ENCODE data around the gene COBLL1. TPM values are rescaled to one million over a fixed set of nuclear protein-coding genes. Genes with fewer than 3 reads are reported as not detected.

Gene COBLL1
- total and polyA plus RNA-seq, 4 donors, result 16.3 to 114 (median 36.4) TPM

- Histone ChIP-seq H3K4me1 (ENCODE audit: control insufficient read depth in 4 of 4, insufficient read depth in 4 of 4, low read length in 3 of 4) (peaks cover 2 to 24% (median 17%) of the 10 kb centered on the region in 4 donors), H3K36me3 (ENCODE audit: control insufficient read depth in 4 of 4, insufficient read depth in 3 of 4, low read depth in 1 of 4, low read length in 3 of 4) (no peaks in the 10 kb centered on the region), H3K9ac (ENCODE audit: low read depth in 1 of 2, low read length in 2 of 2) (peak overlapping the region in 1 of 2 donors; percentile 2), H3K4me3 (ENCODE audit: low read depth in 1 of 3, low read length in 3 of 3) (no peak overlapping the region), H3K9me3 (ENCODE audit: control insufficient read depth in 4 of 4, low read length in 3 of 4) (no peaks in the 10 kb centered on the region), H3K27ac (ENCODE audit: low read depth in 1 of 2, low read length in 2 of 2) (peak overlapping the region; percentile 34 to 51), H3K27me3 (ENCODE audit: control insufficient read depth in 4 of 4, insufficient read depth in 4 of 4, low read length in 3 of 4) (no peaks in the 10 kb centered on the region)
- no peak for TF ChIP-seq RXRA (IDR thresholded peaks at IDR 0.05)
- TF ChIP-seq FOXA1 (IDR thresholded peaks at IDR 0.05), result no peak
- peak; percentile 49 to 77 for TF ChIP-seq JUND (IDR thresholded peaks at IDR 0.05)
- DNase-seq (ENCODE audit: low spot score), result no peak
- 77% methylated on average over 3 of the region's 3 CpGs for WGBS
Observed at GRCh38 chr2:164739966-164740365, 101.7 kb downstream of the COBLL1 start.

GRCh38 chr2:164737612-164738081 lies 104.0 kb downstream of the COBLL1 start:
- H3K27ac ChIP-seq (ENCODE audit: low read depth in 1 of 2, low read length in 2 of 2), result peak overlapping the region in 1 of 2 donors; percentile 45
- TF ChIP-seq RAD21 (IDR thresholded peaks at IDR 0.05) (peak; percentile 95 to 96), MAX (IDR thresholded peaks at IDR 0.05) (peak; percentile 22), HNF4G (IDR thresholded peaks at IDR 0.05) (no peak), ZBTB33 (IDR thresholded peaks at IDR 0.05) (no peak), CTCF (IDR thresholded peaks at IDR 0.05; ENCODE audit: low read depth, low read length, missing input control) (peak; percentile 68), HNF4A (conservative IDR thresholded peaks at IDR 0.05) (no peak), SP1 (IDR thresholded peaks at IDR 0.05) (no peak), ATF3 (IDR thresholded peaks at IDR 0.05) (no peak), YY1 (IDR thresholded peaks at IDR 0.05) (no peak), FOXA1 (IDR thresholded peaks at IDR 0.05) (no peak), RXRA (IDR thresholded peaks at IDR 0.05) (no peak), NR2F2 (IDR thresholded peaks at IDR 0.05) (no peak)
- H3K36me3 ChIP-seq (ENCODE audit: control insufficient read depth in 4 of 4, insufficient read depth in 3 of 4, low read depth in 1 of 4, low read length in 3 of 4), result no peaks in the 10 kb centered on the region
- peaks cover 2 to 25% (median 16%) of the 10 kb centered on the region in 4 donors for H3K4me1 ChIP-seq (ENCODE audit: control insufficient read depth in 4 of 4, insufficient read depth in 4 of 4, low read length in 3 of 4)
- no peak overlapping the region for H3K4me3 ChIP-seq (ENCODE audit: low read depth in 1 of 3, low read length in 3 of 3)
- H3K27me3 ChIP-seq (ENCODE audit: control insufficient read depth in 4 of 4, insufficient read depth in 4 of 4, low read length in 3 of 4), result no peaks in the 10 kb centered on the region
- peak overlapping the region in 1 of 2 donors; percentile 42 for H3K9ac ChIP-seq (ENCODE audit: low read depth in 1 of 2, low read length in 2 of 2)
- DNase-seq (ENCODE audit: low spot score), result peak; percentile 54
- WGBS, result 2% methylated on average over 9 of the region's 9 CpGs
- H3K9me3 ChIP-seq (ENCODE audit: control insufficient read depth in 4 of 4, low read length in 3 of 4), result no peaks in the 10 kb centered on the region

- Histone ChIP-seq H3K9me3 (ENCODE audit: control insufficient read depth in 4 of 4, low read length in 3 of 4) (no peaks in the 10 kb centered on the region), H3K27ac (ENCODE audit: low read depth in 1 of 2, low read length in 2 of 2) (peak overlapping the region in 1 of 2 donors; percentile 13), H3K4me1 (ENCODE audit: control insufficient read depth in 4 of 4, insufficient read depth in 4 of 4, low read length in 3 of 4) (peaks cover 2 to 25% (median 16%) of the 10 kb centered on the region in 4 donors), H3K9ac (ENCODE audit: low read depth in 1 of 2, low read length in 2 of 2) (no peak overlapping the region), H3K36me3 (ENCODE audit: control insufficient read depth in 4 of 4, insufficient read depth in 3 of 4, low read depth in 1 of 4, low read length in 3 of 4) (no peaks in the 10 kb centered on the region), H3K27me3 (ENCODE audit: control insufficient read depth in 4 of 4, insufficient read depth in 4 of 4, low read length in 3 of 4) (no peaks in the 10 kb centered on the region), H3K4me3 (ENCODE audit: low read depth in 1 of 3, low read length in 3 of 3) (no peak overlapping the region)
- DNase-seq (ENCODE audit: low spot score), result no peak
- no peak for TF ChIP-seq SP1 (IDR thresholded peaks at IDR 0.05)
- TF ChIP-seq CTCF (IDR thresholded peaks at IDR 0.05; ENCODE audit: low read depth, low read length, missing input control), result no peak
- TF ChIP-seq RXRA (IDR thresholded peaks at IDR 0.05), result no peak
- TF ChIP-seq REST (IDR thresholded peaks at IDR 0.05), result peak; percentile 94
- WGBS, result 29% methylated on average over 4 of the region's 4 CpGs
Observed at GRCh38 chr2:164735309-164735919, 106.2 kb downstream of the COBLL1 start.
